Retinal pigment epithelial cell (primary cell): ENCODE results near the gene N4BP2.

ENCODE experiments used
- DNase-seq: peaks from one replicate; pipeline ENCODE4 v3.0.0-alpha.2; 2010; ENCODE audit warnings: low read depth
- H3K4me3 ChIP-seq: 2 replicates; pipeline ENCODE4 v1.5.1; 2011; ENCODE audit warnings: mild to moderate bottlenecking, low read length, control low read depth, moderate library complexity
- CTCF ChIP-seq: conservative IDR thresholded peaks from 2 replicates; pipeline ENCODE4 v1.5.1; 2011; ENCODE audit warnings: low read depth, low read length, control low read depth, inconsistent platforms

N4BP2 gene

DNA sequence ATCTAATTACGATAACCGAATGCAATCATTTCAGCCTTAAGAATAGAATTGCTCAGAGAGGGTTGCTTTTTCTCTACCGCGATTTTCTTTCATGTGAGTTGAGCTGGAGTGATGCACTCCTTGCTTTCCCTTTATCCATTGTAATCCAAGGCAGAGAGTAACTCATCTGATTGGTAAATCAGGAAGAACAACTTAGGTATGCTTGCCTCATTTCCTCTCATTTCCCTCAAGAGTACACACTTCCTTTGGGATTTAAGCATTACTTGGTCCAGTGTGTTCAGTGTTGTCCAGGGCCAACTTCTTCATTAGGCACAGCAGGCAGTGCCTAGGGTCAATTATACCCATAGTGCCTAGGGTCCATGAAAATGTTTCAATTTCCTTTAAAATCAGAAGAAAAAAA, 15.7 kb upstream of the N4BP2 start:
- DNase-seq = no peak
- no peak for TF ChIP-seq CTCF
- H3K4me3 ChIP-seq = no peak overlapping the region

DNA sequence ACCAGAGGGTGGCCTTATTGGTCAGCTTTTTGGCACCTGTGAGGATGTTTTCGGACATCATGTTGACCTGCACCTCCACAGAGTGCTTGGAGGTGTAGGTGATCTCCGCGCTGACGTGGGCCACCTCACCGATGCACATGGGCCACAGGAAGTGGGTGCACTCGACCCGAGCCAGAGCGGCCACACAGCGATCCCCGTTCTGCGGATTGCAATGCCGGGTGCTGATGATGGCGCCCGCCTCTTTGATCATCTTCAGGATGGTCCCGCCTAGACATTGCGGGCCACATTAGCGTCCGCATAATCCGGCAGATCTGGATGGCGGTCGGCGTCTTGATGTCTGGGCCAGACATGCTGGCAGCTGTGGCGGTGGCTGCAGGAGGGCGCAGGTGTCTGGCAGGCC, 12.9 kb upstream of the N4BP2 start:
- no peak for TF ChIP-seq CTCF
- H3K4me3 ChIP-seq = no peak overlapping the region
- no peak for DNase-seq

DNA sequence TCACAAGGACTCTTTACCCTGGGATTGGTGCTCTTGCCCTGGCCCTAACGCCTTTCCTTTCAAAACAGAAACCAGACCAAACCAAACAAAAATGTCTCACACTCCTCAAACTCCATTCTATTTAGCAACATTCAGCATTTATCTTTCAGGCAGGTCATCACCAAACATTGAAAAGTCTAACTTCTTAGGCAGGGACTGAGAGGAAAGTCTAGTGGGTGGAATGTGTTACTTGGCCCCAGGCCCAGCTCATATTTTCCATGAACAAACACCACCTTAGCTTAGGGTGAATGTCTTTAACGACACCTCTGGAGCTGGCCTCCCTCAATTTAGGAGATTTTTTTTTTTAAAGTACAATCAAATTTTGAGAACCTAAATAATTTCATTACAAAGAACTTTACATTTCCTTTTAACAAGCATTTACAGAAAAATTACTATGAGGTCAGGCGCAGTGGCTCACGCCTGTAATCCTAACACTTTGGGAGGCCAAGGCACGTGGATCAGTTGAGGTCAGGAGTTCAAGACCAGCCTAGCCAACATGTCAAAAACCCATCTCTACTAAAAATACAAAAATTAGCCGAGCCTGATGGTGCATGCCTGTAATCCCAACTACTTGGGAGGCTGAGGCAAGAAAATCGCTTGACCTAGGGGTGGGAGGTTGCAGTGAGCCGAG, 10.2 kb upstream of the N4BP2 start:
- peak; percentile 5 for TF ChIP-seq CTCF
- DNase-seq = no peak
- H3K4me3 ChIP-seq = no peak overlapping the region

GRCh38 chr4:40053161-40053560, 3.5 kb upstream of the N4BP2 start:
- no peak for TF ChIP-seq CTCF
- no peak for DNase-seq
- H3K4me3 ChIP-seq = no peak overlapping the region

- H3K4me3 ChIP-seq = peak overlapping the region; percentile 77
- no peak for TF ChIP-seq CTCF
- no peak for DNase-seq
These were observed 1.2 kb upstream of the N4BP2 start for GRCh38 chr4:40055511-40055862.

GRCh38 chr4:40055863-40056715, 561 bp upstream of the N4BP2 start:
- TF ChIP-seq CTCF = no peak
- peak overlapping the region; percentile 77 for H3K4me3 ChIP-seq
- DNase-seq = no peak
